ENCODE data around the gene MTNR1B.
A peak's percentile ranks its signal among the peaks of the same experiment; 100 is the strongest.

The MTNR1B gene

GRCh38 chr11:92978271-92979111 is 9.0 kb downstream of the MTNR1B start:
- DNase-seq: no peak

- no peak for DNase-seq
These were observed 9.7 kb downstream of the MTNR1B start for GRCh38 chr11:92979176-92979575.

GRCh38 chr11:92980312-92980711 is 10.9 kb downstream of the MTNR1B start:
- no peak for DNase-seq

- DNase-seq: no peak
These were observed 12.1 kb downstream of the MTNR1B start for GRCh38 chr11:92981508-92982043.

GRCh38 chr11:92986585-92986984 is 17.1 kb downstream of the MTNR1B start:
- DNase-seq: no peak

- DNase-seq: no peak
These were observed 23.6 kb downstream of the MTNR1B start for GRCh38 chr11:92993004-92993403.

- peak; percentile 38 for DNase-seq
These were observed 31.3 kb downstream of the MTNR1B start for GRCh38 chr11:93000511-93001476.

GRCh38 chr11:93001806-93002205 is 32.4 kb downstream of the MTNR1B start:
- DNase-seq: no peak

GRCh38 chr11:93002380-93002779 is 32.9 kb downstream of the MTNR1B start:
- DNase-seq: no peak

GRCh38 chr11:93005239-93005638 is 35.8 kb downstream of the MTNR1B start:
- no peak for DNase-seq

- DNase-seq: no peak
These were observed 44.2 kb downstream of the MTNR1B start for GRCh38 chr11:93013646-93014045.

GRCh38 chr11:93016595-93016994 is 47.1 kb downstream of the MTNR1B start:
- DNase-seq: no peak

- no peak for DNase-seq
These were observed 48.6 kb downstream of the MTNR1B start for GRCh38 chr11:93017821-93018690.

GRCh38 chr11:93020248-93021046 is 51.0 kb downstream of the MTNR1B start:
- DNase-seq: no peak

GRCh38 chr11:93024369-93024768 is 54.9 kb downstream of the MTNR1B start:
- DNase-seq: no peak

GRCh38 chr11:93025558-93026255 is 56.3 kb downstream of the MTNR1B start:
- DNase-seq: no peak

GRCh38 chr11:93028960-93029522 is 59.6 kb downstream of the MTNR1B start:
- no peak for DNase-seq

GRCh38 chr11:93031386-93031785 is 61.9 kb downstream of the MTNR1B start:
- no peak for DNase-seq
